Panc1 (cell line): ENCODE data around the gene SPATC1L. TPM values are rescaled to one million over a fixed set of nuclear protein-coding genes. Genes with fewer than 3 reads are reported as not detected.

Experiments
- ATAC-seq: fragments of 200-7000 bp; cut with Tn5 transposase; 2 replicates; pipeline ENCODE4 v1.9.1; 2020; ENCODE audit warnings: mild to moderate bottlenecking, moderate library complexity
- BruUV-seq: library from RNA; stranded (reverse); fragments of 400-500 nt; replicated peaks from 2 replicates; lab custom pipeline; 2021; lab: Mats Ljungman, UMichigan
- CTCF ChIA-PET: fragments of 300-600 bp; sonication (Branson Sonifier 250); formaldehyde crosslinking; loops from one replicate; lab custom pipeline; 2022; ENCODE audit warnings: antibody characterized with exemption; lab: Charles Lee
- POLR2A ChIA-PET: fragments of 300-600 bp; sonication (Branson Sonifier 250); formaldehyde crosslinking; loops from one replicate; lab custom pipeline; 2022; ENCODE audit warnings: antibody characterized with exemption; lab: Charles Lee
- DNase-seq: peaks from one replicate; pipeline ENCODE4 v3.0.0-alpha.2; 2010; ENCODE audit warnings: low read depth, low spot score
- H3K27ac ChIP-seq: 2 replicates; pipeline ENCODE4 v1.5.1; 2011; ENCODE audit warnings: mild to moderate bottlenecking, low read length, inconsistent platforms
- H3K27me3 ChIP-seq: fragments of 200-500 bp; sonication (Bioruptor generic); 2 replicates; pipeline ENCODE4 v1.6.0; 2014; ENCODE audit warnings: low read length, inconsistent platforms; ENCODE audit not compliant: control insufficient read depth, insufficient read depth
- H3K36me3 ChIP-seq: fragments of 200-500 bp; sonication (Bioruptor generic); 2 replicates; pipeline ENCODE4 v1.5.1; 2014; ENCODE audit warnings: inconsistent platforms, mild to moderate bottlenecking, low read length, moderate library complexity; ENCODE audit not compliant: control insufficient read depth, insufficient read depth
- H3K4me1 ChIP-seq: 2 replicates; pipeline ENCODE4 v1.5.1; 2011; ENCODE audit warnings: inconsistent platforms, mild to moderate bottlenecking, low read length, moderate library complexity; ENCODE audit not compliant: control insufficient read depth, insufficient read depth
- H3K4me3 ChIP-seq, 2 experiments: 2 replicates each; pipeline ENCODE4 v1.5.1; 2011 to 2012; ENCODE audit warnings: low read depth in 2 of 2, low read length in 2 of 2, mild to moderate bottlenecking in 2 of 2, inconsistent platforms in 1 of 2, moderate library complexity in 1 of 2
- H3K9me3 ChIP-seq: fragments of 200-500 bp; sonication (Bioruptor generic); 2 replicates; pipeline ENCODE4 v1.5.1; 2014; ENCODE audit warnings: low read depth, mild to moderate bottlenecking, inconsistent platforms, low read length, moderate library complexity; ENCODE audit not compliant: control insufficient read depth, insufficient read depth
- CTCF ChIP-seq: fragments of 450-650 bp; IDR thresholded peaks from 2 replicates; pipeline ENCODE4 v1.5.1; 2017; ENCODE audit warnings: mild to moderate bottlenecking
- POLR2AphosphoS5 ChIP-seq: IDR thresholded peaks from 2 replicates; pipeline ENCODE4 v1.6.1; 2012; ENCODE audit warnings: mild to moderate bottlenecking, low read depth, low read length, moderate library complexity
- SIN3A ChIP-seq: IDR thresholded peaks from 2 replicates; pipeline ENCODE4 v1.6.1; 2012; ENCODE audit warnings: low read depth, mild to moderate bottlenecking, low read length, moderate library complexity, borderline replicate concordance; ENCODE audit not compliant: insufficient read depth
- TCF7L2 ChIP-seq: IDR thresholded peaks from 2 replicates; pipeline ENCODE4 v1.6.1; 2011; ENCODE audit warnings: mild to moderate bottlenecking, low read depth, low read length, inconsistent platforms
- in situ Hi-C: cut with HindIII; loops from 2 replicates; pipeline ENCODE4 v1.10.0; 2016; ENCODE audit warnings: low sequenced_read_pairs, low pct_unique_long_range_greater_than_20kb
- intact Hi-C: fragments of 100-400 bp; cut with micrococcal nuclease; formaldehyde crosslinking; loops from one replicate; pipeline ENCODE4 v1.10.0; 2022; ENCODE audit not compliant: unreplicated experiment
- total RNA-seq: library from RNA; stranded (reverse); gene quantifications from one replicate; pipeline ENCODE4 v1.2.1, GENCODE V29; 2021; ENCODE audit not compliant: unreplicated experiment
- TF ChIP-seq, protein P1 (sequence below), 2 experiments: IDR thresholded peaks; 2 replicates each; pipeline ENCODE4 v1.6.1; 2011 to 2012; ENCODE audit warnings: low read depth in 2 of 2, control low read depth in 1 of 2, low read length in 1 of 2, mild to moderate bottlenecking in 1 of 2, moderate library complexity in 1 of 2; ENCODE audit not compliant: insufficient read depth in 1 of 2

Gene SPATC1L
- total RNA-seq, 1 experiment from 2014 or later = 0.26 TPM

GRCh38 chr21:46159390-46159789, 24.9 kb downstream of the SPATC1L start:
- intact Hi-C loops (no loop called here), in situ Hi-C loops (no loop called here)
- Histone ChIP-seq H3K27me3 (no peaks in the 10 kb centered on the region), H3K36me3 (no peaks in the 10 kb centered on the region), H3K27ac (no peak overlapping the region), H3K4me1 (no peaks in the 10 kb centered on the region), H3K9me3 (no peaks in the 10 kb centered on the region), H3K4me3 (no peak overlapping the region)
- no TSS peak for BruUV-seq
- DNase-seq = no peak
- POLR2A ChIA-PET = no interaction called here
- no peak for ATAC-seq
- CTCF ChIA-PET = no interaction called here
- no peak for TF ChIP-seq SIN3A
- no peak for TF ChIP-seq TCF7L2
- TF ChIP-seq, protein P1, sequence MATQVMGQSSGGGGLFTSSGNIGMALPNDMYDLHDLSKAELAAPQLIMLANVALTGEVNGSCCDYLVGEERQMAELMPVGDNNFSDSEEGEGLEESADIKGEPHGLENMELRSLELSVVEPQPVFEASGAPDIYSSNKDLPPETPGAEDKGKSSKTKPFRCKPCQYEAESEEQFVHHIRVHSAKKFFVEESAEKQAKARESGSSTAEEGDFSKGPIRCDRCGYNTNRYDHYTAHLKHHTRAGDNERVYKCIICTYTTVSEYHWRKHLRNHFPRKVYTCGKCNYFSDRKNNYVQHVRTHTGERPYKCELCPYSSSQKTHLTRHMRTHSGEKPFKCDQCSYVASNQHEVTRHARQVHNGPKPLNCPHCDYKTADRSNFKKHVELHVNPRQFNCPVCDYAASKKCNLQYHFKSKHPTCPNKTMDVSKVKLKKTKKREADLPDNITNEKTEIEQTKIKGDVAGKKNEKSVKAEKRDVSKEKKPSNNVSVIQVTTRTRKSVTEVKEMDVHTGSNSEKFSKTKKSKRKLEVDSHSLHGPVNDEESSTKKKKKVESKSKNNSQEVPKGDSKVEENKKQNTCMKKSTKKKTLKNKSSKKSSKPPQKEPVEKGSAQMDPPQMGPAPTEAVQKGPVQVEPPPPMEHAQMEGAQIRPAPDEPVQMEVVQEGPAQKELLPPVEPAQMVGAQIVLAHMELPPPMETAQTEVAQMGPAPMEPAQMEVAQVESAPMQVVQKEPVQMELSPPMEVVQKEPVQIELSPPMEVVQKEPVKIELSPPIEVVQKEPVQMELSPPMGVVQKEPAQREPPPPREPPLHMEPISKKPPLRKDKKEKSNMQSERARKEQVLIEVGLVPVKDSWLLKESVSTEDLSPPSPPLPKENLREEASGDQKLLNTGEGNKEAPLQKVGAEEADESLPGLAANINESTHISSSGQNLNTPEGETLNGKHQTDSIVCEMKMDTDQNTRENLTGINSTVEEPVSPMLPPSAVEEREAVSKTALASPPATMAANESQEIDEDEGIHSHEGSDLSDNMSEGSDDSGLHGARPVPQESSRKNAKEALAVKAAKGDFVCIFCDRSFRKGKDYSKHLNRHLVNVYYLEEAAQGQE (IDR thresholded peaks at IDR 0.05; ENCODE audit: insufficient read depth in 1 of 2, low read depth in 2 of 2, low read length in 1 of 2) = no peak
- TF ChIP-seq CTCF = no peak
- no peak for TF ChIP-seq POLR2AphosphoS5

DNA sequence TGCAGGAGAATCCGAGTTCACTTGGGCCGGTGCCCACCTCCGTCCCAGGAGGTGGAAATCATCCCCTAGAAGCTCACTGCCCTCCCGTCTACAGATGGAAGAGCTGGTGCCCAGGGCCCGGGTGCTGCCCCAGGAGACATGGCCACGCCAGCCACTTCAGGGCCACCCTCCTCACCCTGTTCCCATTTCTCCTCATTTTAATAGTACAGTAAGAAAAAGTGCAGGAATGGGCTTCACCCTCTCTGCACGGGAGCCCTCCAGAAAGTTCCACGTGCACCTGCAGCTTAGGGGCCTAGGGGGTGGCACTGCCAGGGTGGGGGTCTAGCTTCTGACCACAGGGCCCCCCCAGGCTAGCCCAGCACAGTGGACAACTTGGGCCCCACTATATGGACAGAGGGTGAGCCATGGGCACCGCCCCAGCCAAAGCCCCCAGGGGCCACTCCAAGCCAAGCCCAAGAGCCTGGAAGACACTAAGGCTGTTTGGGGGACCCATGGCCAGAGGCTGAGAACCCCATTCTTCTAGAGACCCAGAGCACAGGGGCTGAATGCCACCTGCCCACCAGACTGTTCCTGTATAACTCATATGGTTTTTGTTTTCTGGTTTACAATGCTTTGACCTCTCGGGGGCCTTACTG, 25.5 kb downstream of the SPATC1L start:
- CTCF ChIA-PET = interaction anchor here (1.0 kb wide), 1 partner anchor 15 kb away, joined by 4 read pairs; no protein-coding TSS in a partner anchor
- Histone ChIP-seq H3K4me3 (no peak overlapping the region), H3K27ac (no peak overlapping the region), H3K27me3 (no peaks in the 10 kb centered on the region), H3K4me1 (no peaks in the 10 kb centered on the region), H3K36me3 (no peaks in the 10 kb centered on the region), H3K9me3 (no peaks in the 10 kb centered on the region)
- BruUV-seq = no TSS peak
- TF ChIP-seq SIN3A (no peak), POLR2AphosphoS5 (no peak), CTCF (no peak), TCF7L2 (no peak)
- TF ChIP-seq, protein P1 (IDR thresholded peaks at IDR 0.05; ENCODE audit: insufficient read depth in 1 of 2, low read depth in 2 of 2, low read length in 1 of 2) = no peak
- DNase-seq (no peak), ATAC-seq (no peak)
- POLR2A ChIA-PET = no interaction called here
- in situ Hi-C loops = no loop called here
- intact Hi-C loops = no loop called here
